ENCODE measurements around the gene HHEX.
"Not testable (repeated sequence)": the region's sequence is repeated elsewhere in the genome, so short reads cannot be mapped to it uniquely, and the experiment has no call there.

HHEX gene

DNA sequence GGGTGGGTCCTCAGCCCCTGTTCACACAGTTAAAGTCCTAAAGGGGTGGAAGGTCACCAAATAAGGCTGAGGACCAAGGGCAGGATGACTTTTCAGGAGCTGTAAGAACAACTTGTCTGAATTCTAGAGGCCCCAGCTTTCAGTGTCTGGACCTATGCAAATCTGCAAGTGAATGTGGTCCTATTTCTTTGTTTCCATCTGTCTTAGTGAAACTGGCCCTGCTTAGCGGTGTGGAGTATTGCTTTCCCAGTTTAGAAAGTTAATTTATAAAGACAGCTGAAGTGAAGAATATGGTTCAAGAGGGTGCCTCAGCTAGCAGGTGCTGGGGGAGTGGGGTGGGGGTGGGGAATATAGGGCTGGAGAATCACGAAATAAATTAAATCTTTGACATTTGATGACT, 40.1 kb downstream of the HHEX start:
- FAIRE-seq: peak; percentile 99
- DNase-seq (ENCODE audit: insufficient read length, low spot score): peak; percentile 43

DNA sequence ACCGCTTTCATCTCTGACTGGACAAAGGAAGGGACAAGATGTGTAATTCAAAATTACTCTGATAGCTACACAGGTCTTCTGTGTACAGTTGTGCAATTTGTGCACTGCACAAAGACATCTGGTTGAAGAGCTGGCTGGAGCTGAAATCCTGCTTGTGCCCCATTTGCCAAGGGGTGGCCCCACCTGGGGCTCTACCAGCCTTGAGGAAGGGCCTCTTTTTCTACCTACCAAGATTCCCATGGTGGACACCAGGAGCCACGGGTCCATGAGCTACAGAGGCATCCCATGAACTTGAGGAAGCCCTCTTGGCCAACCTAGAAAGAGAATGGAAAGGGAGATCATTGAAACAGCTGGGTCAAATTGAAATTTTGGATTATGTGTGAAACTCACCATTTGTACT, 43.2 kb downstream of the HHEX start:
- DNase-seq (ENCODE audit: insufficient read length, low spot score) (no peak), FAIRE-seq (no peak)

GRCh38 chr10:92734301-92734700, 44.5 kb downstream of the HHEX start:
- DNase-seq (ENCODE audit: insufficient read length, low spot score) (no peak), FAIRE-seq (no peak)

DNA sequence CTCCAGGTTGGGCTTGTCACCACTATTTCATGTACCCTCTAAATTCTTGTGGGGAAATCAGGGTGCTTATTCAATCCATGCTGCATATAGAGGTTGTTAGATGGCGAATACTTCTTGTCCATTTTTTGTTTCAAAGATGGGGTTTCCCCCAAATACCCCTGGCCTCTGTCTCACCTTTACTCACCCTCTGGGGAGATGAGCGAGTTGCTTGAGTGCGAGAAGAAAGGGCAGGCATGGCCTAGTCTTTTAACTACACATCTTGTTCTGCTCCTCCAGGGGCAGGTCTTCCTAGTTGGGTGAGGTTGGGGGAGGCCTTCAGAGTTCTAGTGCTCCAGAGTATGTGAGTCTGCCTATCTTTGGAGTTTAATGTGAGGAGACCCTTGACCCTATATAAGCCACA, 46.2 kb downstream of the HHEX start:
- FAIRE-seq (no peak), DNase-seq (ENCODE audit: insufficient read length, low spot score) (no peak)

DNA sequence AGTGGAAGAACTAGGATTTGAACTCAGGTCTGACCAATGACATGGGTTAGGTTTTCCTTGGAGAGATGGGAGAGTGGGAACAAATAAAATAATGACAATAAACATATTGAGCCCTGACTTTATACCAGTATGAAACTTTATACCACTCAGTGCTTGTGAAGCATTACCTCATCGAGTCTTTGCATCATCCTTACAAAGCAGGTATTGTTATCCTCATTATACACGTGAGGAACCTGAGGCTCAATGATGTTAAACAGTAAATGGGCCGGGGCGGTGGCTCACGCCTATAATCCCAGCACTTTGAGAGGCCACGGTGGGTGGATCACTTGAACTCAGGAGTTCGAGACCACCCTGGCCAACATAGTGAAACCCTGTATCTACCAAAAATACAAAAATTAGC, 47.7 kb downstream of the HHEX start:
- no peak for DNase-seq (ENCODE audit: insufficient read length, low spot score)
- no peak for FAIRE-seq

DNA sequence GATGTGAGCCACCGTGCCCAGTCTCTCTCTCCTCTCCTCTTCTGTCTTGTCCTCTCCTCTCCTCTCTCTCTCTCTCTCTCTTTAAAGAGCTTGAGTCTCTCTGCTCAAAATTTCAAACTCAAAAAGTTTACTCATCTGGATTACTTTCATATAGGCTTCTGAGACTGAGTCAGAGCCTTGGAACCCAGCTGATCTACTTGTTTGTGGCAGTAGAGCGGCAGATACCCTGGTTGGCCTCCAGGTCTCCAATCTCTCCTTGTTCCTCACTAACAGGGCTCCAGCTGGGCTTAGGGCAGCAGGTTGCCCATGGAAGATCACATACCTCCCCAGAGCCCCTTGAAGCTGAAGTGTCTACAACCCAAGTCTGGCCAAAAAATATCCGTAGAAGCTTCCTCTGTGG, 51.0 kb downstream of the HHEX start:
- DNase-seq (ENCODE audit: insufficient read length, low spot score) (no peak), FAIRE-seq (no peak)

DNA sequence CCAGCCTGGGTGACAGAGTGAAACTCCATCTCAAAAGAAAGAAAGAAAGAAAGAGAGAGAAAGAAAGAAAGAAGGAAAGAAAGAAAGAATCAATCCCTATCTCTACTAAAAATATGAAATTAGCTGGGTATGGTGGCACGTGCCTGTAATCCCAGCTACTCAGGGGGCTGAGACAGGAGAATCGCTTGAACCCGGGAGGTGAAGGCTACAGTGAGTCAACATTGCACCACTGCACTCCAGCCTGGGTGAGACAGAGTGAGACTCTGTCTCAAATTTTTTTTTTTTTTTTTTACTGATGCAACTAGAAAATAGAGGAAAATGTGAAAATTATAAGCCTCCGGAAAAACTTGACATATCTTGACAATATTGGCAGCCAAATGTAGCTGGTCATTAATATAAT, 52.0 kb downstream of the HHEX start:
- not testable (repeated sequence) for DNase-seq (ENCODE audit: insufficient read length, low spot score)

GRCh38 chr10:92742331-92743228, 52.8 kb downstream of the HHEX start:
- DNase-seq (ENCODE audit: insufficient read length, low spot score): peak; percentile 61

More for the DNA sequence above, 52.0 kb downstream of the HHEX start:
- FAIRE-seq: not testable (repeated sequence)

More at GRCh38 chr10:92742331-92743228, 52.8 kb downstream of the HHEX start:
- FAIRE-seq: no peak

All from GM19239 (cell line).